Activated naive CD8-positive, alpha-beta T cell treated with anti-CD3 and anti-CD28 coated beads, Interleukin-2, amount 50 U/mL, for 16 hours (primary cell): ENCODE measurements around the gene SIGLEC12.

Experiments used
- DNase-seq: peaks from one replicate; pipeline ENCODE4 v3.0.0-alpha.2; 2020; ENCODE audit warnings: low read depth, low spot score

The SIGLEC12 gene

DNA sequence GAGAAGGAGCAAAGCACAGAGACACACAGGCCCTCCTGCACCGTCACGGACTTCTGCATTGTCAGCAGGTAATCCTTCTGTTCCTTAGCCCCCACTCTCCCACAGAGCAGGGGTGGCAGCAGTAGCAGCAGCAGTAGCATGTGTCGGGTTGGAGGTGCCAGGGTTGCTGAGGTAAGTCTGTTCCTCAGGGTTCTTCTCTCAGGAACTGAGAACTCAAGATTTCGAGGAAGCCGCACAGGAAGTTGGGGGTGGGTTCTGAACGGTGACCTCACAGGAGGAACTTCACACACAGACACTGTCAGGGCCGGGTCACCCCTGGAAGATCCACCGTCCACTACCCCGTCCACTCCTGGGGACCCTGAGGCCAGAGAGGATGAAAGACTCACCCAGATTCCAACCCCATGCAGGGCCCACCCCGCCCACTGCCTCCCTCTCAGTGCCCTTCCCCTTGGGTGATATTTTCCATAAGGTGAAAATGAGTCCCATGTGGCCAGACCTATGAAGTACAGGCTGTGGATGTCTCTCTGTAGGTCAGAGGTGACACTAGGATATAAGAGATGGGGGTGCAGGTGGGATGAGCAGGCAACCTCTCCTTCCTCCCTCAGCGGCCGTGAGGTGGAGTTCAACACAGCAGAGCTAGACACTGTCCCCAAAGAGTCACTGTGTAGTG, at the start of gene SIGLEC12:
TSS of gene SIGLEC12 (minus strand) at position 207 of the 670 bp plus-strand sequence. CDS start at position 140, 67 bp downstream.
- DNase-seq = no peak

DNA sequence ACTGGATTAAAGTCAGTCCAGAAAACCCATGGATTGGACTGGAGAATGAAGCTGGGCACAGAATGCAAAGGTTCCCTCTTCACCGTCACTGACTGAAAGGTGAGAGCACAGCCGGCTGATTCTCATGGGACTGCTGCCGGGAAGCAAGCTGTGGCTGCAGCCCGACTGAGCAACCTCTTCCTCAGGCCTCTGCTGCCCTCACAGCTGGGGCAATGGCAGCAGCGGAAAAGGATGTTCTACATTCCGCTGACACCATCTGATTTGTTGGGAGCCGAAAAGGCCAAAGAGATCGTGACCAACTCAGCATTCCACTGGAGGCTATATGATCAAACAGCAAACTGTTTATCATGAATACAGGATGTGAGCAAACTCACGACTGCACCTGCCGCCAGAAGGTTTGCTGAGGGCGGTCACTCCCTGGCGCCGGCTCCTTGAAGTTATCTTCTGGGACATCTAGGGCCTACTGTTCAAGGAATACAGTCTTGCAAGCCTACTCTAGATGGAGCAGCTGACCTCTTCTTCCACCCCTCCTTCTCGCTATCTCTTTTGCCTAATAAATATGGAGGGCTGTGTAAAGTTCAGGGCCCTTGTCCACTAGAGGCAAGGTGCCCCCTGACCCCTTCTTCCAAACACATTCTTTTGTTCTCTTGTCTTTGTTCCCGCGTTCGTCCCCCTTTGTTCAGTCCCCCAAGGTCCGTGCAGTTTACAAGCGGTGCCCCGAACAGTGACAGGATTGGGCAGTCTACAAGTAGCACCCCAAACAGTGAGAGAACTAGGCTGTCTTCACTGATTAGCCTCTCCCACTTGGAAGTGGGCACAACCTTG, 49.5 kb upstream of the SIGLEC12 start:
- DNase-seq = no peak

DNA sequence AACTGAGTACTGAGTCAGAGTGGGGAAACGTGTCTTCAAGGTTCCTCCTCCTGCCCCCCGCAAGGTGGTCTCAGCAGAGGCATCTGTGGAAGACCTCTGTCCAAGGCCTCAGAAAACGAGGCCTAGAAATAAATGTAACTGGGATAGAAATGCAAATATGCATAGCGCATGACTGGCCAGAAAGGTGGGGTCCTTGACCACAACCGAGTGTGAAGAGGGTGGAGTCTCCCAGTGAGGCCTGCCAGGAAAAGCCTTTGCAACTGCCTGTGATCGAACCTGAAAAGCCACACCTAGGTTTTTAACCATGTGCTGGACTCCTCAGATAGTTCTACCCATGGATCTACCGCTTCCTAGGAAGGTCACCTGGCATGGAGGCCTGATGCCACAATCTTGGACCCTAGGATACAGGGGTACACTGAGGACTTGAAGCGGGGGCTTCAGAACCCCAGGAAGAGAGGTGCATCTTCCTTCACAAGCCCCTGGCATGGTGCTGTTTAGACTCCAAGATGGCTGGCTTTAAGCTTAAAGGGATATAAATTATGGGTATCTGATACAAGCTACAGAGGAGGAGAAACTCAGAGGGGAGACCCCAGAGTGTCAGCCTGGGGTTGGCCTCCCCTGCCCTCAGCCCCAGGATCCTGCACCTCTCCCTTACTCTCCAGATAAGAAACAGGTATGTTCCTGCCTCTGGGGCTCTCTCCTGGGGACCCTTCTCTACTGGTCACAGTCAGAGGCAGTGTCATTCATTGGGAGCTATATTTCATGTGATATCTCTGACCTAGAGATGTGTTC, 48.1 kb upstream of the SIGLEC12 start:
- no peak for DNase-seq

DNA sequence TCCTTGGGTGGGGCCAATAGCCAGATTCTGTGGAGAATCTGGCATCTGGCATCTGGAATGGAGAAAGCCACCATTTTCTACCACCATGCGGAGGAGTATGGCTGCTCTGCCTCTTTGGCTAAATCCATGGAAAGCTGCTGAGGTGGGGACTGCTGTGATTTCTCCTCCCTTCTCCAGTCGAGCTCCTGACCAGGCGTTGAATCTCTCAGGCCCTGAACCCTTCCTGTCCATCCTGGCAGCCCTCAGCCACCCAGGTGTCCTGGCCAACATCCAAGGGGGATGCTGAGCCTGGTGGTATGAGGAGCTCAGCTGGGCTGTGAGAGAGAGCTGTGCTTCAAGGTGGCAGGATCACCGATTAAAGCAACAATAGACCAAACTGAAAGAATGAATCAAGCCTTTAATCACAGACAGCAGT, 47.3 kb upstream of the SIGLEC12 start:
- DNase-seq = no peak

DNA sequence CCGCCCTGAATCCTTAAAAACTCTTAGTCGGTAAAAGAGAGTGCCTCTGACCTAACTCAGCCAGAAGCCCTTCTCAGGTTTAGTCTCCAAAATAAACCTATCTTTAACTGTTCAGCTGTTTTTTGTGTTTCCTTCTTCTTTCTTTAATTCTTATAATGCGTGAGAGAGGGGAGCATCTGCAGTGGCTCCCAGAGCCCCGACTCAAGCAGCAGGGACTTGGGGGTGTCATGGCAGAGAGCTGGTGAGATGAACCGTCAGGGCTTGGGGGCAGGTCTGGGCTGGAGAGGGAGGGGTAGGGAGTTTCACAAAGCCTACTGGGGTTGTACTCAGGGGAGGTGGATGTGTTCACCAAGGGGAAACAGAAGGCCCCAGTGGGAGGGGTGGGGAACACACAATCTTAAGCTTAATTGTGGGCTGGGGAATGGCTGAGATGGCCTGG, 46.6 kb upstream of the SIGLEC12 start:
- no peak for DNase-seq

DNA sequence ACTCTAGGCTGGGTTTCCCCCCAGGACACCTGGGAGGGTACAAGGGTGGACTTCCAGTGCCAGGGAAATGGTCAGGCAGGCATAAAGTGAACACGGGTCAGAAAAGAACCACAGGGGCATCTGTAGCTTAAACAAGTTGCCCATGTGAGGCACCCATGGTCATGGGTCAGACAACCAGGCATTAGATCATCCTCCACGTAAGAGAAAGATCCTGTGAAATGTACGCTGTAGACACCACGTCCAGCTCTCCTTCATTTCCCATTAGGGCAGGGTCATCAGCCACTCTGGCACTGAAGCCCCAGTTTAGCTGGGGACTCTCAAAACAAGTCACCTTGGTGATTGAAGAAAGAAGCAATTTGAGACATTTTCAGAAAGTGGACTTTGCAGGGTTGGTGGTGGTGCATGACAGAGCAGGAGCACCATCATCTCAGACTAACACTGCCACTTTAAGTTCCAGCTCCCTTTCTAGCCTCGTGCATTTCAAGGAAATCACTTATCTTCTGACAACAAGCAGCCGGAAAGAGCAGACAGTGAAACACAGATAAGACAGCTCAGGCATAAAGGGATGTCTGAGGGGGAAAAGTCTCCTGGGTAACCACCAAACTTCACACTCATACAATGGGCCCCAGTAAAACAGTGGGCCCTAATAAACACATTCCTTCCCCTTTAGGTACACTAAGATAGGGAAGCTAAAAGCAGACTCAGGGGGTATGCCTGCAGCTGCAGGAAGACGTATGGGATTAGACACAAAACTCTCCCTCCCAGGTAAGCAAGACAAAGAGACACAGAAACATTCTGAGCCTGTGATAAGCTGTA, 46.0 kb upstream of the SIGLEC12 start:
- DNase-seq = no peak

DNA sequence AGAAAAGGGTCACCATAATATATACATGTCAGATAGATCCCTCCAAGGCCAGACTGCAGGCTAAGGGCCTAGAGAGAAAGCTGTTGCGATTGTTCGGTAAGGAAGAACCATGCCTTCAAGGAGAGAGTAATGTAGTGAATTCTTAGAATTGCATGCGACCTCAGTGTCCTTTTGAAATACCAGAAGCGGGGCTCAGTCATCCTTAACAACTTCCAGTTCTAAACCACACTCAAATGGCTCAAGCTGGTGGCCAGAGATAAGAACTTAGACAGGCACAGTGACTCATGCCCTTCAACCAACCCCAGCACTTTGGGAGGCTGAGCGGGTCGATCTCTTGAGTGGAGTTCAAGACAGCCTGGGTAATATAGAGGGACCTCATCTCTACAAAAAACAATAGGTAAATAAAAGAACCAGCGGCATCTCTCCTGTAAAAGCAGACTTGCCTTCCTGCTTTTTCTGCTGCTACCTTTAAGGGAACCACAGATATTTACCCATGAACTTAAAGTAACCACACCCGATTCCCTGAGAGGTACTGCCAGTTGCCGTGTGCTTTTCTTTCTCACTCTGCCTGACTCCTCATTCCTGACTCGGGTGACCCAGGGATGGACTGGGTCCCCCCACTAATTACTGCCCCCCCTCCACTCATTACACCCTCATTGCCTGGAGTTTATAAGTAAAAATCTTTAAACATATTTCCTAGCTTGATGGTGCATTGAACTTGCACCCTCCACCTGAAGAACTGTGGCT, 45.2 kb upstream of the SIGLEC12 start:
- no peak for DNase-seq

DNA sequence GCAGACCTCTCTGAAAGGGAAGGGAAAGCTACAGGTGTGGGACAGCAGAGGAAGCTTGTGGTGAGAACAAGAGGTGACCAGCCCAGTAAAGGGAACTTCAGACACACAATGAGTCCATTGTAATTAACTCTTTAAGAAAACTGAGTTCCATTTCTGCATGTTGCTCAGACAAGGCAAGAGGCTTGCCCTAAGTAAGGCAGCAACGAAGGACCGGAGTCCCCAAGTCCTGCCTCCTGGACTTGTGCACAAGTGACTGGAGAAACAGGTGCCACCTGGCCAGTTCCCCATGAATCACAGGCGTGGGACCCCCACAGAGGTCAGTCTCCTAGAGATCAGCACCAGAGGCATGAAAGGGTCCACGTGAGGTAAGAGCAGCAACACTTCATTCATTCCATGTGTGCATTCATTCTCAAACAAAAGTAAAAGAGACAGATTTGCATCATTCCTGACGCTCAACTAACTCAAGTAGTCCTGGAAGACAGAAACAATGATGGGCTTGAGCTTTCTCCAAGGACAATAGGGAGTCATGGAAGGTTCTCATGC, 44.6 kb upstream of the SIGLEC12 start:
- DNase-seq = no peak

DNA sequence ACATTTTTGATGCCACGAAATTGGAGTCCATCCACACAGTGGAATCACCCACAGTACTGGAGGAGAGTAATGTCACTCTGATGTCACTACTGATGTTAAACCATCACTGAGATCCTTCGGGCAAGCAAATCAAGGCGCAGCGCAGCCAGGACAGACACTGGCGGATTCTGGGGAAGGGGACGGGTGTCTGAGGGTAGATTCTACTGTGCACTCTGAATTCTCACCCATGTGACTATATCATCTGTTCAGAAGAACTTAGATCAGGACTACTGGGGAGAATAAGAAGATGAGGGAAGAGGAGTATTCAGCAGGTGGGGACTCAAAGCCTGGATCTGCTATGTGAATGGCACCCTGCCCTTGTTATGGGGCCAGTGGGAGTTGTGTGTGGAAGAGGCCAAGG, 42.4 kb upstream of the SIGLEC12 start:
- DNase-seq = no peak

DNA sequence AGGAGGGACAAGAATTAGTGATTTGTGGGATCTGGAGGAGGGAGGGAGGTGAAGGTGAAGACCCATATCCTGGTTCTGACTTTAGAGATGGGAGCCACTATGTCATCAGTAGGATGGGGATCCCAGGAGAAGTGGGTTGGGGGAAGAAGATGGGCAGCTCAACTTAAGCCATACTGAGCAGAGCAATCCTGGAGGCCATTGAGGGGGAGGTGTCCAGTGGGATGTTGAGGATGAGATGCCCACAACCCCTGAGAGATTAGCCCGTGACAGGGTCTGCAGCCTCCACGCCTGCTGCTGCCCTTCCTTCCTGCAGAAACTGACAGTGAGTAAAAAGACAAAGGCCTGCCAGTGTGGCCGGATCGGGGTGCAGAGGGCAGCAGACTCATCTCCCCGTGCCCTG, 41.1 kb upstream of the SIGLEC12 start:
- DNase-seq = no peak

DNA sequence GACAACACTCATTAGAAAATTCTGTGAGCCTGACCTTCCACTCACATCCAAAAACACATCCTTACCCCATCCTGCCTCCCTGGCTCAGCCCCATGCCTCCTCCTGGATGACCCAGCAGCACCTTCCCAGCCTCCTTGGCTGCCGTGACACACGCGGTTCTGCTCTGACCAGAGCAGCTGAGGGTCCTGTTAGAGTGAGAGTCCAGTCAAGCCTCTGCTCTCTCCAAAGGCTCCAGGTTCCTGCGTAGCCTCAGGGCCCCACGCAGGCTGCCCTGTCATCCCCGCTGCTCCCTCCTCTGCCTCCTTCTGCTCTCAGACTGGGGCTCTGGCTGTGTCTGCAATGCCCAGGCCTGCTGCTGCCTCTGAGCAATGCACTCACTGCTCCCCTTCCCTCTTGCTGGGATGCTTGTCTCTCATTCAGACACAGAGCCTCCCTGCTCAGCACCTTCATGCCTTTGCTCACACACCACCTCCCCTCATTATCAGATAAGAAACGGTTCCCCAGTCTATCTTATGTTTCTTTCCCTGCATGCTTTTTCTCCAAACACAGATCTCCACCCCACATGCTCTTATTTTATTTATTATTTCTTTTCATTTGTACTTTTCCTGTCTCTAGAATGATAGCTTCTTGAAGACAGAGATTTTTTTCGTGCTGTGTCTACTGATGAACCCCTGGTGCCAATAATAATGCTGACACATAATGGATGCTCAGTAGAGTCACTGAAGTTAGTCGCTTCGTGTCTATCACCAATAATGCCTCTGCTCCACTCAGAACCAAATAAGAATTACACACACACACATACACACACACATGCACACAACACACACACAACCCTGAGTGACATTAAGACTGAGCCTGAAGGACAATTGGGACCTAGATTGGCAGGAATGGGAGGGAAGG, 40.1 kb upstream of the SIGLEC12 start:
- DNase-seq = no peak

DNA sequence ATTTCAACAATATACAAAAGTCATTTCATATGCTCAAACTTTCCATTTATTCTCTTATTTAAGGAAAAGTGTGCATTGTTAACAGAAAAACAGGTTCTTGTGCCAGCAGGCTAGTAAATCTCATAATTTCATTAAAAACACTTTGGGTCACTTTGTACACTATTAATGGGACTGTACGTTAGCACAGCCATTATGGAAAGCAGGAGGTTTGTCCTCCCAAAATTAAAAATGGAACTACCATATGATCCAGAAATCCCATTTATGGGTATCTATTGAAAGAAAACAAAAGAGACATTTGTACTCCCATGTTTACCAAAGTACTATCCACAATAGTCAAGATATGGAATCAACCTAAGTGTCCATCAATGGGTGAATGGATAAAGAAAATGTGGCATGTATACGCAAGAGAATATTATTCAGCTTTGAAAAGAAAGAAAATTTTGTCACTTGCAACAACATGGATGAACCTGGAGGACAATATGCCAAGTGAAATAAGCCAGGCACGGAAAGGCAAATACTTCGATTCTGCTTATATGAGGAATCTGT, 38.3 kb upstream of the SIGLEC12 start:
- no peak for DNase-seq

DNA sequence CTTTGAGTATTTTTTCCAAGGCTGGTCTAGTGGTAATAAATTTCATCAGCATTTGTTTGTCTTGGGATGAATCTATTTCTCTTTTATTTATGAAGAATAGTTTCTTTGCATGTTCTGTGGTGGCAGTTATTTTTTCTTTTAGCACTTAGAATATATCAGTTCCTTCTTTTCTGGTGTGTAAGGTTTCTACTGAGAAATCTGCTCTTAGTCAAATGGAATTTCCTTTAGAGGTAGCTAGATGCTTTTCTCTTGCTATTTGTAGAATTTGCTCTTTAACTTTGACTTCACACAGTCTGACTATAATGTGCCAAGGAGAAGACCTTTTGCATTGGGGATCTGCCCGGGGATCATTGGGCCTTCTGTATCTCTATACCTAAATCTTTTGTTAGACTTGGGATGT, 33.9 kb upstream of the SIGLEC12 start:
- DNase-seq = no peak

DNA sequence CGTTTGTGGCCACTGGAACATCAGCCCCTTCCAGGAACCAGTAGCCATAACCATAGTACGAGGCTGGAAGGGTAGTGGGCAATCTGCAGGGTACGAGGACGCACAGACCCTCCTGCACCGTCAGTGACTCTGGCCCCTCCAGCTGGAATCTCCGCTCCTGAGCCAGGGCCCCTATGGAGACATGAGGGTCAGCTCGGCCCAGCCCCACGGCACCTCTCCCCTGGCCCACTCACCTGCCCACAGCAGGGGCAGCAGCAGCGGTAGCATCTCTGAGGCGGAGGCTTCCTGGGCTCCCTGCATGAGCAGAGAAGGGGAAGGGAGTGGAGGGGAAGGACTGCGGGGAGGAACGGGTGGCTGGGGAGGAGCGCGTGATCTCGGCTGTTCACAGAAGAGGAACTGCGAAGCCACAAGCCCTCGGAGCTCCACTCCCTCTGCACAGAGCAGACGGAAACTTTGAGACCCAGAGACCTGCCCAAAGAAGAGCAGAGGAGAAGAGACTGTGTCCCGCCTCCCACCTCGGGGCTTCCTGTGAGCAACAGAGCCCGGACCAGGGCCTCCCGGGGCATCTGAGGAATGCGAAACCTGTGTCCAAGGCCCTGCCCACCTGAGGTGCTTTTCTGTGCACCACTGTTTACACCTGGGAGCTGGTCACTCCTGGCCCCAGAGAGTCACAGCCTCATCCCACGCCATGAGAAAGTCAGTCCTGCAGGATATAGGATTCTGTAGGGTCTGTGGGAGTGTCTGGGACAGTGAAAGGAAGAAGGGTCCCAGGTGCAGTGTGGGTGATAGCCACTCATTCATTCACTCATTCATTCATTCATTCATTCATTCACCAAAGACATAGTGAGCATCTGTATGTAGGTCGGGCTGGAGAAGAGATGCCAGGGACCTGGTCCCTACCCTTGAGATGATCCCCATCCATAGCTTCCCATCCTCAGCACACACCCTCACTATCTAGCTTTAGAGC, 30.0 kb upstream of the SIGLEC12 start, which contains the start of gene SIGLEC6:
TSS of gene SIGLEC6 (minus strand) at position 322 of the 967 bp plus-strand sequence. CDS start at position 300, 22 bp downstream.
- DNase-seq = no peak

DNA sequence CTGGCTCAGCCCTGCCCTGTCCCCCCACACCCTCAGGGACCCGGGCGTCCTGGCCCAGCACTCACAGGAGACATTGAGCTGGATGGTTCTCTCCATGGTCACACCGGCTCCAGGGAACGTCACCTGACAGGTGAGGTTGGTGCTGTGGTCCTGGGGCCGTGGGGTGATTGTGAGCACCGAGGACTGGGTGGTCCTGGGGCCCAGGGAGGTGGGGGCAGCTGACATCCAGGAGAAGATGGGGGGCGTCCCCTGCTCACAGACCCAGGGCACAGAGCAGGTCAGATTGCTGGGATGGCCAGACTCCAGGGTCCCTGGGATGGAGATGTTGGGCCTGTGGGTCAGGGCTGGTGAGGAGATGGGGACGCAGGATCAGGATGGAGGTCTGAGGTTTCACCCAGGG, 29.0 kb upstream of the SIGLEC12 start:
- DNase-seq = no peak

DNA sequence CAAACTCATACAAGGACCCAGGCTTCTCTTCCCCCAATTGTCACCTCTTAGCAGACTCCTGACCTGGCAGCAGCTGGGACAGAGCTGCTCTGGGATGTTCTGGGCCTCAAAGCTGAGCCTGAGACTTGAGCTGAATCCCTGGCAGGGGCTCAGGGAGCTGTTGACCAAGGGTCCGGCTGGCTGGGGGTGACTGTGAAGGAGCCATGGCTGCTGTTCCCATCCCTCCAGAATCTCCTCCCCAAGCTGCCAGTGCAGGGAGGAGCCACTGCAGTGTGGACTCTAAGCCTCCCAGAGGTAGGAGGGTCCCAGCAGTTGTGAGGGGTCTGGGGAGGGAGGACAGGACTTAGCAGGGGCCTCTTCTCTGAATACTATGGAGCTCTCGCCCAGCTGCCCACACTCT, 27.7 kb upstream of the SIGLEC12 start:
- DNase-seq = no peak

DNA sequence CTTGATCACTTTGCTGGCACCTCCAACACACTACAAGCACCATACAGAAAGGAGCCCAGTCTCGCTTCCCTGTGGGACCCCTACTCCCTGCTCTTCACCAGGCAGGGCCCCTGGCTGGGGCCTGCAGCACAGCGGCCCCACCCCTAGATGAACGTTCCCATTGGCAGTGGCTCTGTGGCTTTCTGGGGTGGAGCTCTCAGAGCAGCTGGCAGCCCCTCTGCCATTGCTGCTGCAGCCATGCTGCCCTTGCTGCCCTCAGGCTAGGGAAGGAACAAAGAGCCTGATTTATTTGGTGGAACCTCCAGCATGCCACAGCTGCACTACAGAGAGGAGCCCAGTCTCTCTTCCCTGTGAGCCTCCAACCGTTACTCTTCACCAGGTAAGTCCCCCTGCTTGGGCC, 24.1 kb upstream of the SIGLEC12 start:
- no peak for DNase-seq
